Cardiac septum (tissue), 1 donor: ENCODE data around the gene SLC4A4. TPM values are rescaled to one million over a fixed set of nuclear protein-coding genes. Genes with fewer than 3 reads are reported as not detected.

Source experiments
- DNase-seq: peaks from one replicate; pipeline ENCODE4 v3.0.0-alpha.2; 2020; ENCODE audit warnings: low spot score
- intact Hi-C: fragments of 100-400 bp; cut with DNase I; formaldehyde crosslinking; loops from one replicate; pipeline ENCODE4 v1.14.0; 2022
- total RNA-seq: library from RNA; stranded (reverse); fragmentation: NEBNext Ultra II Directional; extraction: Animal tissue kit (Norgen Biotek cat#: 25700); gene quantifications from one replicate; pipeline ENCODE4 v1.2.1, GENCODE V29; 2021
- donor health status: DM: no; HTN: no; CAD: no.

Gene SLC4A4
- total RNA-seq, 1 donor from 2014 or later = 22.0 TPM

DNA sequence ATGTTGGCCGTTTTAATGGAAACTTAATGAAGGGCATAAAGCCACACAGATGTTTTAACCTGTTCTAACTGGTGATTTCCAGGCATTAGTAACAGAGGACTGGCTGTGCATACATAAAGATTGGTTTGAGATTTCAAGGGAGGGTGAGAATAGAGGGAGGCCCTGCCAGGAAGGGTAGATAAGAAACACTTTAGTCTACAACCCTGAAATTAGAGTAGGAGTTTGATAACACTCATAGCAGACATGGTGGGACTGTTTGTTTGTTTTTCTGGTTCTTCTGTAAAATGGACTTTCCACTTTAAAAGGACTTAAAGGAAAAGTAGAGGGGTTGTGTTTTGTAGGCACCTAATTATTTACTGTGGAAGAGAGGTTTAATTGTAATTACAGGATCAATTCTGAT is 16.2 kb downstream of the SLC4A4 start:
- intact Hi-C loops = no loop called here
- DNase-seq = no peak

- intact Hi-C loops = no loop called here
- DNase-seq = no peak
Measured at GRCh38 chr4:71355971-71356370, 17.2 kb downstream of the SLC4A4 start.

DNA sequence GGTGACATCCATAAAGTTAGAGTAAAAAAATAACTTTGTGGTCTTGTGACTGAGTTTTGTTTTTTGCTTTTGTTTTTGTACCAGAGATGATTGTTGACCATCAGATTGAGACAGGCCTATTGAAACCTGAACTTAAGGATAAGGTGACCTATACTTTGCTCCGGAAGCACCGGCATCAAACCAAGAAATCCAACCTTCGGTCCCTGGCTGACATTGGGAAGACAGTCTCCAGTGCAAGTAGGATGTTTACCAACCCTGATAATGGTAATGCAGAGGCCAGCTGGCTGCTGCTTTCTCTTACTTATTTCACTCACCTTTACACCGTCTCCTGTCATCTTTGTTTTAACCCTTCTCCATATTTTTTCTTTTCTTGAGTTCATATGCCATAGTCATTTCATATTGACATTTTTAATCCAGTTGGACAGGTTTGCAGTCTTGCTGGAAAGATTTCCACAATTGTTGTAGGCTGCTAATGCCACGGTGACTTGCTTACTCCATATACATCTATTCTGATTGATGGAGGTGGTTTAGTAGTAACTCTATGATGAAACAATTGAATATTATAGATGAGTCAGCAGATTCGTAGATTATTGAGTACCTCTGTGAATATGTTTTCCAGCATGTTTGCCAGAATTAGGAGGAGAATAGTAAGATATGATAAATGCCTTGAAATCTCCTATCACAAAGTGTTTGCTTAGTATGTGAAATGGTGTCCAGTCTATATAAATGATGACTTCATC is 18.3 kb downstream of the SLC4A4 start:
- intact Hi-C loops = no loop called here
- no peak for DNase-seq

GRCh38 chr4:71360844-71361243 is 22.0 kb downstream of the SLC4A4 start:
- intact Hi-C loops = no loop called here
- DNase-seq = no peak

DNA sequence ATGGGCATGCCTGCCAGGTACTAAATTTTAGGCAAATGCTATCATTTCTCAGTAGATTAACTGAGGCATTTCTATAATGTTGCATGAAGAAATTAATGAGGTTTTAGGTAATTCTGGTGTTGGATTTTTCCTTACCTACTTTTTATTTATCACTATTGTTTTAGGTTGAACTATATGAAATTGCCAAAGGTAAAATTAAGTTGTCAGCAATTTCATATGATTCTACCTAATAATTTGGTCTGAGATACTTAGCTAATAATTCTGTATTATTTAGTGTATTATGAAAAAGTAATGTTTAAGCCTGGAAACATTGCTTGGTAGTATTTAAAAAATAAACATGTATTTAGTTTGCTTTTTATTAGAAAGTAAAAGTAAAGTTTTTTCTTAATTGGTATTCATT is 22.7 kb downstream of the SLC4A4 start:
- no peak for DNase-seq

DNA sequence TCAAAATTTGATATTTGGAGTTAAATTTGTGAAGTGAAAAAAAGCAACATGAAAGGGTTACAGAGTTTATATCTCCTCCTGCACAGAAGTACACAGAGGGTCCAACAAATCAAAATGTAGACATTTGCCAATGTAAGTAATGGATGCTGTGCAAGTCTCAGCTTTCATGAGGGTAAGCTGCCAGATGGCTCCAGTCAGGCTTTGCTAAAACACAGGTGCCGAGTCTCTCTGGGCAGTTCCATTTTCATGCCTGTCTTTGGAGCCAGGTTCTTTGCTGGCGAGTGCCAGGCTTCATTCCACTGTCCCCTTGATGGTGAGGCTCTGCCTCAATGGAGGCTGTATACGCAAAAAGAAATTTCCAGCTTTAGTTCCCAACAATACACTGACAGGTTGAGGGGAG is 27.9 kb downstream of the SLC4A4 start:
- DNase-seq = no peak
- intact Hi-C loops = no loop called here

More for the DNA sequence above, 22.7 kb downstream of the SLC4A4 start:
- intact Hi-C loops = no loop called here

DNA sequence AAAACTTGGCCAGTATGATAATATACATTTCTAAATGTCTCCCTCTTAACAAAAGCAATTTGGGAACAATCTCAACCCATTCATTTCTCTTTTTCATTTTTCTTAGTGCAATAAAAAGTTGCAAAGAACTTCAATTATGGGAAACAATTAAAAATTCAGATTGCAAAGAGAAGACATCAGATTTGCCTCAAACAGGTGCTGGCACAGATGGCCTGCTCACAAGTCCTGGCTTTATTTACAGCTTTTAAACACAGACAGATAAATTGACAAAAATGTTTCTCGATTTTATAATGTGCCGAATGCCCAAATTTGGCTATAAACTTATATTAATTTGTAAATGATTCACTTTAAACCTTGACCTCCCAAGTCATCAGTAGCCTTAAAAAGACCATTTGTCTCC is 28.7 kb downstream of the SLC4A4 start:
- no peak for DNase-seq
- intact Hi-C loops = no loop called here

DNA sequence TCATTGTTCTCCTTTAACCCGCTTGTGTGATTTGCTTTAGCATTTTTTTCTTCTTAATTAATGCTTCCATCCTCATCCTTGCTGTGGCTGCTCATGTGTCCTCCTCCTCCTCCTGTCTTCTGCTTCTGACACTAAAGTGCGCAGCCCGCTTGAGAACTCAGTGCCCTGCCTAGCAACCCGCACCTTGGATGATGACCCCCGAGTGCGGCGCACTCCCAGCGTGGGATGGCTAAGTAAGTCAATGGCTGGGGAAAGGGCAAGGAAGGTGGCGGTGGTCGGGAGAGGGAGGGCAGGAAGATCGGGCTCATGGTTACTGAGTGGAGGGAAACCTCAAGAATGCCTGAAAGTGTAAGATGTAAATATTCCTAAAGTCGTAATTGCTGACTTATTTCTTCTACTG is 30.1 kb downstream of the SLC4A4 start:
- intact Hi-C loops = no loop called here
- no peak for DNase-seq

- intact Hi-C loops = no loop called here
- no peak for DNase-seq
Measured at GRCh38 chr4:71369536-71369935, 30.7 kb downstream of the SLC4A4 start.

- DNase-seq = no peak
- intact Hi-C loops = no loop called here
Measured at GRCh38 chr4:71375494-71375893, 36.7 kb downstream of the SLC4A4 start.

- intact Hi-C loops = no loop called here
- no peak for DNase-seq
Measured at GRCh38 chr4:71377561-71377960, 38.7 kb downstream of the SLC4A4 start.

GRCh38 chr4:71379126-71379525 is 40.3 kb downstream of the SLC4A4 start:
- intact Hi-C loops = no loop called here
- DNase-seq = no peak

DNA sequence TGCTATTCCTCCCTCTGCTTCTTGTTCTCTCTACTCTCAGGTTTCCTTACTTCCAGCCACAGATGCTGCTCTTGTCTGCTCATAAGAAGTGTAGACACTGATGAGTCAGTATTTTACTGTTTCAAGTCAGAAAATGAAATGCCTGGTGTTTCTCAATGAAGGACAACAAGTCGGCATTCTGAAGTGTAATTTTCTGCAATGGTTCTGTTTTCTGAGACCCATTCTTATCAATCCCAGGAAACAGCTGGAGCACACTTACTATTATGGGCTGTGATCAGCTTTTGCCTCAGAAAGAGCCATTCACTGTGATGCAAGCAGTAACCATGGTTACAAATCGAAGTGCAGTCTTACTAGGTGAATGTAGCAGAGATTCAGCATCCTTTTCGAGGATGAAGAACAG is 42.0 kb downstream of the SLC4A4 start:
- intact Hi-C loops = no loop called here

DNA sequence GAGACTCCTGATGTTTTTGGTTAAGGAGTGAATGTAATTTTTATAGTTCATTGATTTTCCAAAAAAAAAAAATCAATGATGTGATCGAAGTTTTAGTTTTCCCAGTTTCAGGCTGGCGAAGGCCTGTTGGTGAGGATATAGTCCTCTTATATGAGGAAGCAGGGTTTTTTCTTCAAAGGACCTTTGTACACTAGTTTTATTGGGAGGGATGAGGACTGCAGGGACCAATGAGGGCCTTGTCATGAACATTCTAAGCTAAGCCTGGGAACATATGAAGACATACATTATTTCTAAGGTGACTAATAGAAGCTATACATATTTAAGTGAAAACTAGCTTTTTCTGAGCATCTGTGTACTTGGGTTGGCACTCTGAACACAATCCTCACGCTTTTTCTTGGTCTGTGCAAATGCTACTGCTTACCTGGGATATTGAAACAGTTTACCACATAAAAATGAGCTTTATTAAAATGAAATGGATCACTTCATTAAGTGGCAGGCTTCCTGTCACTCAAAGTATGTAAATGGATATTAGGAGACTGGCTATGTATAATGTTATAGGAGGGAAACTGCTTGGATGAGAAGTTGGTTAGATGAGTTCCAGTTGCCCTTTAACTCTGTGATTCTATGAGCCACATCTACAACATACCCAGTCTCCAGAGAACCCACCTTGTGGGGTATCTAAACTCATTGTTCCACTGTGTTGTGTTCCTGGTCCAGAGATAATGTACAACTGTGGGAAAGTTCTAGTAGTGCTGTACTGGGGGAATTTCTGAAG is 43.5 kb downstream of the SLC4A4 start:
- DNase-seq = no peak
- intact Hi-C loops = no loop called here

More for the DNA sequence above, 42.0 kb downstream of the SLC4A4 start:
- DNase-seq = no peak

DNA sequence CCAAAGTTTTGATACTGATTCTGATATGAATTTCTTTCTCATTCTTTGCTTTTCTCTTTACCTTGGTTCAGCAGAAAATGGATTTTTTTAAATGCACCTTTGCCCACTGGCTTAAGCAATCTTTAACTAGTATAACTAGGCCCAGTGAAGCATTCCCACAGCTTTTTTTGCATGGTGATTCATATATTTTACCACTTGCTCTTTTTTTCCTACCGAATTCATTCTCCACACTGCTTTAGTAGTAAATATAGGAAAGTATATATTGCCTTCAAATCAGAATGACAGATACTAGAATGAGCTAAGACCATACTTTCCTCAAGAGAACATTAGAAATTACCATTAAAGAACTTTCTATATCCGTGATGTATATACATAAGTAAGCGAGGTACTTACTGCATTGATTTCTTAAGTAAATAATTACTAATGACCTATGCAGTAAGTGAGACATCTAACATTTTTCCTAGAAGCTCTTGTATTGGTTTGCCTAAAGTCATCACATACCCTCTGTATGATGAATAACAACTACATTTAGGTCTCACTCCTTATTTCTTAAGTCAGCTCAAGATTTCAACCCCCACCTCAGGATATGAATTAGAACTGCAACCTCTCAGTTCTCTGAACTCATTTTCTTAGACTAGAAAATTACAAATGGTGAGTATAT is 44.2 kb downstream of the SLC4A4 start:
- intact Hi-C loops = no loop called here
- DNase-seq = no peak

DNA sequence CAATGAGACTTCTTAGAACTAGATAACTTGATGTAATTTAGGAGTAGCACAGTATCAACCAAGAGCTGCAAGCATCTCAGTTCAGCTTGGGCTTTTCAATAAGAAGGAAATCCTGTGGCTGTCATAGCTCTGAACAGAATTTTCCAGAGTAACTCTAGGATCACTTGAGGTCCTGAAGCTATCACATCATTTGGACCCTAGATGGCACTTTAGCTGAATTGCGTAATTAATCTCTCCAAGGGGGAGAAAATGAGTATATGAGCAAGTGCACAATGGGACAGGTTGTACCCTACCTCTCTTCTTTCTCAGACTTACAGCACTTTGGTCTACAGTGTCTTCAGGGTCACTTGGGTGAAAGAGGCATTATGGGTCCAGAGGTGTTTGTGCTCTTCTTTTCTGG is 45.2 kb downstream of the SLC4A4 start:
- intact Hi-C loops = no loop called here
- no peak for DNase-seq

DNA sequence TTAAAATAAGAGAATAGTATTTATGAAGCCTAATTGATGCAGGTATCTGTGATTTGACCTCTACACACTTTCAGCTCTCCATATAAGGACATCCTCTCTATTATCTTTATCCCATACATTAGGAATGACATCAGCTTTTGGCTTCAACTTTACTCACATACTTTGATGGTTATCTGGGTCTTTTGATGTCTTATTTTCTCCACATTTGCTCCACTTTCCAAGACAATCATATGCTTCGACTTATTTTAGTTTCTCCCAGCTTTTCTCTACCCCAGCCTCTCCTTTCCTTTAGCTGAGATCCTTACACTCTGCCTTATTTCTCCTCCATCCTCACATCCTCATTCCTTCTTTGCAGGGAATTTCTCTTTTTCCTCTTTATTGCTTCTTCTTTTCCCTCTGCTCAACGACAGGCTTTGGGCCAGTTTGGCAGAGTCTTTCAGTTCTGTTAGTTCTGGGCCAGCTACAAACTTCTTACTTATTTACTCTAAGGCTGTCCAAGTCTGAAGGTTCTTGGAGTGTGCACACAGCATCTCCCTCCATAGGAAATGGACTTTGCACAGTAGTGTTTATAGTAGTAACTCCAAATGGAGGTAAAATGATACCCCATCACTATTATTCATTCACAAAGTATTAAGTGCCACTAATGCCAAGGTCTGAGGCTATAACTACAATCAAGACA is 50.5 kb downstream of the SLC4A4 start:
- no peak for DNase-seq
- intact Hi-C loops = no loop called here

DNA sequence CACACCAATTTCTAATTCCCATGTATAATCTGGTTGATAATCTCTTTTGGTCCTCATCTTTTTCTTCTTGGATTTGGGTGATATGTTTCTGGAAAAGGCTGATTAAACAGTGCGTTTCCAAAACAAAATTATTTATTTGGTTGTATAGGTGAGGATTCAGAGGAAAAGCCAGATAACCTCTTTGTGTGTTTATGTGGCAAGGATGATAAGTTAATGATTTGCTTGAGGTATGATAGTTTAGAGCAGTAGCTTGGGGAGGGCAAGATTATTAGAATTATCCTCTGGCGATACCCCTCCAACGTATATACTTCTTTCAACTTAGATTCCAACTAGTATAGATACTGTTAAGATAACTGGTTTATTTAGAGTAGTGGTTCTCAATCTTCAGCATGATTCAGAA is 53.3 kb downstream of the SLC4A4 start:
- intact Hi-C loops = no loop called here
- no peak for DNase-seq

- intact Hi-C loops = no loop called here
- no peak for DNase-seq
Measured at GRCh38 chr4:71396382-71396781, 57.6 kb downstream of the SLC4A4 start.

- no peak for DNase-seq
- intact Hi-C loops = no loop called here
Measured at GRCh38 chr4:71400810-71401209, 62.0 kb downstream of the SLC4A4 start.
